HepG2 (cell line): Measurements from ENCODE around the gene ACOT4. TPM values are rescaled to one million over a fixed set of nuclear protein-coding genes. Genes with fewer than 3 reads are reported as not detected.
A peak's percentile ranks its signal among the peaks of the same experiment; 100 is the strongest.

ENCODE experiments used
- NFYC ChIP-seq: IDR thresholded peaks from 2 replicates; pipeline ENCODE4 v1.6.1; 2016; ENCODE audit warnings: missing genetic modification reagents, missing compliant biosample characterization
- RAD21 ChIP-seq: fragments of 450-650 bp; formaldehyde crosslinking; IDR thresholded peaks from 2 replicates; pipeline ENCODE4 v1.5.0; 2020; ENCODE audit warnings: mild to moderate bottlenecking
- RORA ChIP-seq: sonication (generic); formaldehyde crosslinking; IDR thresholded peaks from 2 replicates; pipeline ENCODE4 v1.5.0; 2020; ENCODE audit warnings: mild to moderate bottlenecking, missing genetic modification reagents, moderate library complexity
- ZC3H13 ChIP-seq: sonication (generic); formaldehyde crosslinking; IDR thresholded peaks from 2 replicates; pipeline ENCODE4 v1.8.1; 2023; ENCODE audit warnings: mild to moderate bottlenecking, missing genetic modification reagents, moderate library complexity
- ZFP90 ChIP-seq: sonication (generic); formaldehyde crosslinking; IDR thresholded peaks from 2 replicates; pipeline ENCODE4 v1.8.0; 2022; ENCODE audit warnings: missing genetic modification reagents, mild to moderate bottlenecking, inconsistent platforms, borderline replicate concordance
- ZNF891 ChIP-seq: sonication (generic); formaldehyde crosslinking; IDR thresholded peaks from 2 replicates; pipeline ENCODE4 v1.5.0; 2020; ENCODE audit warnings: mild to moderate bottlenecking, missing genetic modification reagents
- polyA plus RNA-seq, 8 experiments: library from polyadenylated mRNA; depleted of rRNA in 3 of 8; stranded (reverse) in 7 of 8; unstranded in 1 of 8; fragments of >200 nt; fragmentation: Illumina TruSeq in 4 of 8; extraction: Trizol in 4 of 8; gene quantifications; 2 replicates each; pipeline versions ENCODE4 v1.2.1 to v1.2.3, GENCODE V29; 2011 to 2016; ENCODE audit warnings: low read depth in 4 of 8, missing spikeins in 1 of 8, mixed read lengths in 1 of 8; ENCODE audit not compliant: insufficient read depth in 1 of 8
- total RNA-seq, 5 experiments: library from RNA; depleted of rRNA; stranded (reverse); fragments of >200 nt; fragmentation: Illumina TruSeq; extraction: Trizol; gene quantifications; 2 replicates each; pipeline ENCODE4 v1.2.3, GENCODE V29; 2016; ENCODE audit warnings: low read depth in 1 of 5
- TF ChIP-seq, protein P1 (sequence below): sonication (generic); formaldehyde crosslinking; IDR thresholded peaks from 2 replicates; pipeline ENCODE4 v1.4.0; 2020; ENCODE audit warnings: mild to moderate bottlenecking, missing genetic modification reagents
- TF ChIP-seq, protein P2 (sequence below): fragments of 450-650 bp; IDR thresholded peaks from 2 replicates; pipeline ENCODE4 v1.6.1; 2016
- TF ChIP-seq, protein P3 (sequence below): sonication (generic); formaldehyde crosslinking; IDR thresholded peaks from 2 replicates; pipeline ENCODE4 v1.4.0; 2020; ENCODE audit warnings: missing genetic modification reagents

Gene ACOT4
- total and polyA plus RNA-seq, 2 of the 13 experiments (the other 11 are each of a cell fraction or from before 2014, with no cell fraction given) = 0.04 to 0.05 TPM

DNA sequence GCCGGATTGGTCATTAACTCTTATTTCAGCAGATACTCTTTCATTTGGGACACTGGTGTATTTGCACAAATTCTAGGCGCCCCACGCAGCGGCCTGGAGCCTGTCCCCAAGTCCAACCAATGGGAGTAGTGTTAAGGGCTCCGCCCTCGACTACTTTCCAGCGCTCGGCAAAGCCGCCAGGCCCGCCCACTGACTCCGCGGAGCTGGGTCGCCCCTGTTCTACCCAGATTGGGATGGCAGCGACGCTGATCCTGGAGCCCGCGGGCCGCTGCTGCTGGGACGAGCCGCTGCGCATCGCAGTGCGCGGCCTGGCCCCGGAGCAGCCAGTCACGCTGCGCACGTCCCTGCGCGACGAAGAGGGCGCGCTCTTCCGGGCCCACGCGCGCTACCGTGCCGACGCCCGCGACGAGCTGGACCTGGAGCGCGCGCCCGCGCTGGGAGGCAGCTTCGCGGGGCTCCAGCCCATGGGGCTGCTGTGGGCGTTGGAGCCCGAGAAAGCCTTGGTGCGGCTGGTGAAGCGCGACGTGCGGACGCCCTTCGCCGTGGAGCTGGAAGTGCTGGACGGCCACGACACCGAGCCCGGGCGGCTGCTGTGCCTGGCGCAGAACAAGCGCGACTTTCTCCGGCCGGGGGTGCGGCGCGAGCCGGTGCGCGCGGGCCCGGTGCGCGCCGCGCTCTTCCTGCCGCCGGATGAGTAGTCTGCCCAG, 20.8 kb downstream of the ACOT4 start, which contains the start of gene ACOT6 (continued):
- TF ChIP-seq, protein P1, sequence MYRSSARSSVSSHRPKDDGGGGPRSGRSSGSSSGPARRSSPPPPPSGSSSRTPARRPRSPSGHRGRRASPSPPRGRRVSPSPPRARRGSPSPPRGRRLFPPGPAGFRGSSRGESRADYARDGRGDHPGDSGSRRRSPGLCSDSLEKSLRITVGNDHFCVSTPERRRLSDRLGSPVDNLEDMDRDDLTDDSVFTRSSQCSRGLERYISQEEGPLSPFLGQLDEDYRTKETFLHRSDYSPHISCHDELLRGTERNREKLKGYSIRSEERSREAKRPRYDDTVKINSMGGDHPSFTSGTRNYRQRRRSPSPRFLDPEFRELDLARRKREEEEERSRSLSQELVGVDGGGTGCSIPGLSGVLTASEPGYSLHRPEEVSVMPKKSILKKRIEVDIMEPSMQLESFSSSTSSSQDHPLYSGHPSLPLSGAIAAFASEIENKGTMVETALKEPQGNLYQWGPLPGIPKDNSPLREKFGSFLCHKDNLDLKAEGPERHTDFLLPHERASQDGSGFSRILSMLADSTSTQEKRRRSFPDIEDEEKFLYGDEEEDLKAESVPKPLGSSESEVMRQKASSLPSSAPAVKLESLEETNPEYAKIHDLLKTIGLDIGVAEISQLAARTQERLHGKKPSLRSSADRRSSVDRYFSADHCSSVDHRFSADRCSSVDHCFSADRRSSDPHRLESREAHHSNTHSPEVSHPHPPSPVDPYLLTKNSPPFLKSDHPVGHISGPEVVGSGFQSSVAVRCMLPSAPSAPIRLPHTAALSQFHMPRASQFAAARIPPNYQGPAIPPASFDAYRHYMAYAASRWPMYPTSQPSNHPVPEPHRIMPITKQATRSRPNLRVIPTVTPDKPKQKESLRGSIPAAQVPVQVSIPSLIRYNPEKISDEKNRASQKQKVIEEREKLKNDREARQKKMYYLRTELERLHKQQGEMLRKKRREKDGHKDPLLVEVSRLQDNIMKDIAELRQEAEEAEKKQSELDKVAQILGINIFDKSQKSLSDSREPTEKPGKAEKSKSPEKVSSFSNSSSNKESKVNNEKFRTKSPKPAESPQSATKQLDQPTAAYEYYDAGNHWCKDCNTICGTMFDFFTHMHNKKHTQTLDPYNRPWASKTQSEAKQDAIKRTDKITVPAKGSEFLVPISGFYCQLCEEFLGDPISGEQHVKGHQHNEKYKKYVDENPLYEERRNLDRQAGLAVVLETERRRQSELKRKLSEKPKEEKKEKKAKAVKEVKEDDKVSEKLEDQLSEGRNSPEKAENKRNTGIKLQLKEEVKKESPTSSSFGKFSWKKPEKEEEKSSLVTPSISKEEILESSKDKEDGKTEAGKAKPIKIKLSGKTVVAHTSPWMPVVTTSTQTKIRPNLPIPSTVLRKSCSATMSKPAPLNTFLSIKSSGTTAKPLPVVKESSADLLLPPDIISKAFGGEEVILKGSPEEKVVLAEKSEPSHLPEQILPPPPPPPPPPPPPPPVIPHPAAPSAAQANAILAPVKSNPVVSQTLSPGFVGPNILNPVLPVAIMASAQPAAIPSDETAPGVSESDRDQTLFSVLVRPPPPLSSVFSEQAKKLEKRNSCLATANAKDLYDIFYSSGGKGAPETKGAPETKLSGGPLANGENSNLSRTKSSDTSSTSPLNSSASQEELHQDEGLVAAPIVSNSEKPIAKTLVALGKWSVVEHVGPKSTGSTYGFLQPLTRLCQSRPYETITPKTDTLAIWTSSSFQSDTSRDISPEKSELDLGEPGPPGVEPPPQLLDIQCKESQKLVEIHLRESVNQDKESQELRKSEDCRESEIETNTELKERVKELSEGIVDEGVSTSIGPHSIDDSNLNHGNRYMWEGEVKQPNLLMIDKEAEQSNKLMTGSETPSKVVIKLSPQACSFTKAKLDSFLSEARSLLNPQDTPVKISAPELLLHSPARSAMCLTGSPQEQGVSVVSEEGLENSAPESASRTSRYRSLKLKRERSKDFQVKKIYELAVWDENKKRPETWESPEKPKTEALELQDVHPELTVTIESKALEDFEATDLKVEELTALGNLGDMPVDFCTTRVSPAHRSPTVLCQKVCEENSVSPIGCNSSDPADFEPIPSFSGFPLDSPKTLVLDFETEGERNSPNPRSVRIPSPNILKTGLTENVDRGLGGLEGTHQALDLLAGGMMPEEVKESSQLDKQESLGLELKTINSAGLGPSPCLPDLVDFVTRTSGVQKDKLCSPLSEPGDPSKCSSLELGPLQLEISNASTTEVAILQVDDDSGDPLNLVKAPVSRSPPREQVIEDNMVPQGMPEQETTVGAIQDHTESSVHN (CRISPR knock-in tag) = no peak; the same call in 1 of the 2 replicates
- peak; percentile 54 for TF ChIP-seq NFYC
- TF ChIP-seq RORA (CRISPR knock-in tag) = peak; percentile 34; the same call in 1 of the 2 replicates
- TF ChIP-seq, protein P2, sequence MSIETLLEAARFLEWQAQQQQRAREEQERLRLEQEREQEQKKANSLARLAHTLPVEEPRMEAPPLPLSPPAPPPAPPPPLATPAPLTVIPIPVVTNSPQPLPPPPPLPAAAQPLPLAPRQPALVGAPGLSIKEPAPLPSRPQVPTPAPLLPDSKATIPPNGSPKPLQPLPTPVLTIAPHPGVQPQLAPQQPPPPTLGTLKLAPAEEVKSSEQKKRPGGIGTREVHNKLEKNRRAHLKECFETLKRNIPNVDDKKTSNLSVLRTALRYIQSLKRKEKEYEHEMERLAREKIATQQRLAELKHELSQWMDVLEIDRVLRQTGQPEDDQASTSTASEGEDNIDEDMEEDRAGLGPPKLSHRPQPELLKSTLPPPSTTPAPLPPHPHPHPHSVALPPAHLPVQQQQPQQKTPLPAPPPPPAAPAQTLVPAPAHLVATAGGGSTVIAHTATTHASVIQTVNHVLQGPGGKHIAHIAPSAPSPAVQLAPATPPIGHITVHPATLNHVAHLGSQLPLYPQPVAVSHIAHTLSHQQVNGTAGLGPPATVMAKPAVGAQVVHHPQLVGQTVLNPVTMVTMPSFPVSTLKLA = no peak
- TF ChIP-seq, protein P3, sequence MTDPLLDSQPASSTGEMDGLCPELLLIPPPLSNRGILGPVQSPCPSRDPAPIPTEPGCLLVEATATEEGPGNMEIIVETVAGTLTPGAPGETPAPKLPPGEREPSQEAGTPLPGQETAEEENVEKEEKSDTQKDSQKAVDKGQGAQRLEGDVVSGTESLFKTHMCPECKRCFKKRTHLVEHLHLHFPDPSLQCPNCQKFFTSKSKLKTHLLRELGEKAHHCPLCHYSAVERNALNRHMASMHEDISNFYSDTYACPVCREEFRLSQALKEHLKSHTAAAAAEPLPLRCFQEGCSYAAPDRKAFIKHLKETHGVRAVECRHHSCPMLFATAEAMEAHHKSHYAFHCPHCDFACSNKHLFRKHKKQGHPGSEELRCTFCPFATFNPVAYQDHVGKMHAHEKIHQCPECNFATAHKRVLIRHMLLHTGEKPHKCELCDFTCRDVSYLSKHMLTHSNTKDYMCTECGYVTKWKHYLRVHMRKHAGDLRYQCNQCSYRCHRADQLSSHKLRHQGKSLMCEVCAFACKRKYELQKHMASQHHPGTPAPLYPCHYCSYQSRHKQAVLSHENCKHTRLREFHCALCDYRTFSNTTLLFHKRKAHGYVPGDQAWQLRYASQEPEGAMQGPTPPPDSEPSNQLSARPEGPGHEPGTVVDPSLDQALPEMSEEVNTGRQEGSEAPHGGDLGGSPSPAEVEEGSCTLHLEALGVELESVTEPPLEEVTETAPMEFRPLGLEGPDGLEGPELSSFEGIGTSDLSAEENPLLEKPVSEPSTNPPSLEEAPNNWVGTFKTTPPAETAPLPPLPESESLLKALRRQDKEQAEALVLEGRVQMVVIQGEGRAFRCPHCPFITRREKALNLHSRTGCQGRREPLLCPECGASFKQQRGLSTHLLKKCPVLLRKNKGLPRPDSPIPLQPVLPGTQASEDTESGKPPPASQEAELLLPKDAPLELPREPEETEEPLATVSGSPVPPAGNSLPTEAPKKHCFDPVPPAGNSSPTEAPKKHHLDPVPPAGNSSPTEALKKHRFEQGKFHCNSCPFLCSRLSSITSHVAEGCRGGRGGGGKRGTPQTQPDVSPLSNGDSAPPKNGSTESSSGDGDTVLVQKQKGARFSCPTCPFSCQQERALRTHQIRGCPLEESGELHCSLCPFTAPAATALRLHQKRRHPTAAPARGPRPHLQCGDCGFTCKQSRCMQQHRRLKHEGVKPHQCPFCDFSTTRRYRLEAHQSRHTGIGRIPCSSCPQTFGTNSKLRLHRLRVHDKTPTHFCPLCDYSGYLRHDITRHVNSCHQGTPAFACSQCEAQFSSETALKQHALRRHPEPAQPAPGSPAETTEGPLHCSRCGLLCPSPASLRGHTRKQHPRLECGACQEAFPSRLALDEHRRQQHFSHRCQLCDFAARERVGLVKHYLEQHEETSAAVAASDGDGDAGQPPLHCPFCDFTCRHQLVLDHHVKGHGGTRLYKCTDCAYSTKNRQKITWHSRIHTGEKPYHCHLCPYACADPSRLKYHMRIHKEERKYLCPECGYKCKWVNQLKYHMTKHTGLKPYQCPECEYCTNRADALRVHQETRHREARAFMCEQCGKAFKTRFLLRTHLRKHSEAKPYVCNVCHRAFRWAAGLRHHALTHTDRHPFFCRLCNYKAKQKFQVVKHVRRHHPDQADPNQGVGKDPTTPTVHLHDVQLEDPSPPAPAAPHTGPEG (CRISPR knock-in tag) = peak; percentile 96
- TF ChIP-seq RAD21 (CRISPR knock-in tag) = 0 out of 2 replicates have a peak, but pooled peaks have one; percentile 11
- TF ChIP-seq ZNF891 = no peak; the same call in 1 of the 2 replicates
- peak; percentile 49; the same call in 1 of the 2 replicates for TF ChIP-seq ZFP90 (CRISPR knock-in tag)
- TF ChIP-seq ZC3H13 (CRISPR knock-in tag) = peak; percentile 72; the same call in 1 of the 2 replicates
